ENCODE data around the gene WDR11.
"Not testable (repeated sequence)": the region's sequence is repeated elsewhere in the genome, so short reads cannot be mapped to it uniquely, and the experiment has no call there.

The WDR11 gene

DNA sequence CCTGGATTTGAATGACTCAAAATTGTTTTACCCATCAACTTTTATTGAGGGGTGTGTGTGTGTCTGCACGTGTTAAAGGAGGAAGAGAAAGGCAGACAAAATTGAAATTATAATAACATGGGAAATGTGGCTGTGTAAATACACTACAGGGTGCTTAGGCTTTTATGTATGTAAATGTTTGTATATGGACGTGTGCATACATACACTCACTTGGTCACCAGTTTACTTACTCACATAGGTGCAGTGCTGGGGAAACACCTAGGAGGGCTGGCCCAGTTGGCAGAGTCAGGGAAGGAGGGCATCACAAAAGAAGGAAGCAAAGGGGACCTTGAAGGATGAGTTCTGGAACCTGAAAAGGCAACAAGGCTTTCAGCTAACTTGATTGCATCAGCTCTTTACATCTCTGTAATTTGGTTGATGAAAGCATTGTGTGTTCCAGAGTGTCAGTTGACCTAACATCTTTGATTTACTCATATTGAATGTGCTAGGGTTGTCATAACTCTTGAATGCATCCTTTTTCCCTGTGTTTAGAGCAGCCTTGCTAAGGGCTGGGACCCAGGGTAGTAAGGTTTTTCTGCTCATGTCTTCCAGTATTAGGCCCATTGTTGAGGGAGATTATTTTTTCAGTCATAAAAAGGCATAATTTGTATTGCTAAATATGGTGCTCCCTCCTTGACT, 10.2 kb downstream of the WDR11 start:
- FAIRE-seq: no peak

- FAIRE-seq: peak; percentile 33
Measured at GRCh38 chr10:120873741-120874140, 22.6 kb downstream of the WDR11 start.

DNA sequence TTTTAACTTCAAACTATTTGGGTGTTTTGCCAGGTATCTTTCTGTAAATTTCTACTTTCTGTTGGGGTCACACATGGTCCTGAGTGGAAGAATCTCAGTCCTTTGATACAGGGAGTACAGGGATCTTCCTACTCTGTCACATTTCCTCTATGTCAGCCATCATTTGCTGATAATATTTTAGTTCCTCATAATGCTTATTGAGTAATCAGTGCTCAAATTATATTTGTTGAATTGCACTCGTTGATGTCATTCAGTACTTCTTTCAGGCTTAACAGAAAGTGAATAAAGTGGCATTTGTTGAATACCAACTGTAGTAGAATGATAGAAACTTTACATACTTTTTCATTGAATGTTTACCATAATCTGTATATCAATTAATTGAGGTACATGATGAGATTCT, 31.9 kb downstream of the WDR11 start:
- no peak for FAIRE-seq

DNA sequence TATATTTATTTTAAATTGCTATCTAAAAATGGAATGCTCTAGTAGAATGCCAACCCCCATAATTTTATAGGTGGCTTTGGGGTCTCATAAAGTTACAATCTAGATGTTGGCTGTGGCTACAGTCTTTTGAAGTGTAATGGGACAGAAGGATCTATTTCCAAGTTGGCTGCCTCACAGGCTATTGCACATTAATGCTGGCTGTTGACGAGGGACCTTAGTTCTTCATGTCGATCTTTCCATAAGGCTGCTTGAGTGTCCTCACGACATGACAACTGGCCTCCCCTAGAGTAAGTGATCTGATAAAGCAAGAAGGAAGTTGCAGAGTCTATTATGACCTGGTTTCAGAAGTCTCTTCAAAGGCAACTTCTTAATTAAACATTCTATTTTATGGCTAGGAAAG, 36.3 kb downstream of the WDR11 start:
- FAIRE-seq: no peak

DNA sequence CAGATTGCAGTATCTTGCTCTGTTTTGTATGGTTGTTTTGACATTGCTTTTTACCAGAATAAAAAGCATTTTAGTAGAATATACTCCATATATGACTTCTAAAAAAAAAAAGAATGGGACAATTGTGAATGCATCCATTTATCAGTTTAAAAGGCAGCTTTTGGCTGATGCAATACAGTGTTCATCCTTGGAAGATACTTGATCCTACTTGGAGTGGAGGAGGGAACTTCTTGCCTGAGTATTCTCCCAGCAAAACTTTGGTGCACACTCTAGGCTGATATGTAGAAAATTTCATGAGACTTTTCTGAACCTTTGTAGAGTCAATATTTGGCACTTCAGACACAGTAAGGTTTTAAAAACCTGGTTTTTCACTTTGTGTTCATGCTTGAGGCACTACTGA, 40.2 kb downstream of the WDR11 start:
- FAIRE-seq: no peak

- FAIRE-seq: no peak
Measured at GRCh38 chr10:120894556-120894955, 43.4 kb downstream of the WDR11 start.

GRCh38 chr10:120897343-120897742, 46.2 kb downstream of the WDR11 start:
- FAIRE-seq: no peak

DNA sequence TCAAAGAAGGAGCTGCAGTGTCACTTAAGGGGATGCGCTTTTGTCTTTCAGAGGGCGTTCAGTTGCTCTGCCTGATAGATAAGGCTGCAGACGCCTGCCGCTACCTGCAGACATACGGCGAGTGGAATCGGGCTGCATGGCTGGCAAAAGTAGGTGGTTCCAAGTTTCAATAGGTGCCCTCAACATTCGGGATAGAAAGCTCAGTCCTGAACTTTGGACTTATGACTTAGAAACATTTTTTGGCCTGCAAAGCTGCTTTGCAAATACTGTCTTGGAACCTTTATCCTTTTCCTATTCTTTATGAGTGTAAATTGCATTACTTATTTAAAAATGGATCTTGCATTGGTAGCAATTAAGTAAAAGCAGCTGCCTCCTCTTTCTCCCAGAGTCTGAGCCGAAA, 54.1 kb downstream of the WDR11 start:
- no peak for FAIRE-seq

GRCh38 chr10:120917521-120918250, 66.5 kb downstream of the WDR11 start:
- no peak for FAIRE-seq

DNA sequence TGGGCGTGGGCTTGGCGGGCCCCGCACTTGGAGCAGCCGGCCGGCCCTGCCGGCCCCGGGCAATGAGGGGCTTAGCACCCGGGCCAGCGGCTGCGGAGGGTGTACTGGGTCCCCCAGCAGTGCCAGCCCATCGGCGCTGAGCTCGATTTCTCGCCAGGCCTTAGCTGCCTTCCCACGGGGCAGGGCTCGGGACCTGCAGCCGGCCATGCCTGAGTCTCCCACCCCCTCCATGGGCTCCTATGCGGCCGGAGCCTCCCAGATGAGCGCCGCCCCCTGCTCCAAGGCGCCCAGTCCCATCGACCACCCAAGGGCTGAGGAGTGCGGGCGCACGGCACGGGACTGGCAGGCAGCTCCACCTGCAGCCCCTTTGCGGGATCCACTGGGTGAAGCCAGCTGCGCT, 72.7 kb downstream of the WDR11 start:
- not testable (repeated sequence) for FAIRE-seq

GRCh38 chr10:120926611-120927010, 75.4 kb downstream of the WDR11 start:
- no peak for FAIRE-seq

DNA sequence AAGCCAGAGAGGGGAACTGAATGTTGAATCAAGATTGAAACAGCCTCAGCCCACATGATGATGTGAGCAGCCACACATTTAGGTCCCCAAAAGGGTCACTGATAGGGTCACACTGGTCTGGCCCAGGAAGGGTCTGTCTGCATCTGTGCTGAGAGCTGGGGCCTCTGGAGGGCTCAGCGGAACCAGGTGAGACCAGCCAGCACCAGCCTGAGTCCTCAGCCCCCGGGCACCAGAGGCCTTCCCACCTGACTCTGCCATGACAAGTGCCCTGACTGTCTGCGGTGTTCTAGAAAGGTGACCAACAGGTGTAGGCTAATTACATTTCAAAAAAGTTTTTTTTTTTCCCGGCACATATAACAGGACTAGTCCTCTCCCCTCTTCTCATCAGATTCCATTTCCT, 76.2 kb downstream of the WDR11 start:
- no peak for FAIRE-seq

DNA sequence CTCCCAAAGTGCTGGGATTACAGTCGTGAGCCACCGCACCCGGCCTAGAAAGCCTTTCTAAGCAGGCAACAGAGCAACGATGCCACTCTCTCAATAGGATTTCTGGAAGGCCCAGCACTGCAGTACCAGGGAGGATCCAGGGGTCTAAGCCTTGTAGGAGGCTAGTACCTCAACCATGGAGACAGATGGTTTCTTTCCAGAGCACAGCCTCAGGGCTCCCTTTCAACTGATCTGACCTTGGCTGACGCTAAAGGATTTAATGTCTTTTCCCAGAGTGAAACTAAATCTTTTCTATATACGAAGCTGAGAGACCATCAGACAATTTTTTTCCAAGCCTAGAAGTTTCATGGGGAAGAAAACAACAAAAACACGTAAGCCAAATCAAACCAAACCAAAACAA, 78.0 kb downstream of the WDR11 start:
- no peak for FAIRE-seq

GRCh38 chr10:120931423-120931822, 80.3 kb downstream of the WDR11 start:
- no peak for FAIRE-seq

- FAIRE-seq: no peak
Measured at GRCh38 chr10:120931999-120932398, 80.8 kb downstream of the WDR11 start.

GRCh38 chr10:120938822-120939221, 87.7 kb downstream of the WDR11 start:
- FAIRE-seq: no peak

GRCh38 chr10:120940299-120940900, 89.2 kb downstream of the WDR11 start:
- no peak for FAIRE-seq

DNA sequence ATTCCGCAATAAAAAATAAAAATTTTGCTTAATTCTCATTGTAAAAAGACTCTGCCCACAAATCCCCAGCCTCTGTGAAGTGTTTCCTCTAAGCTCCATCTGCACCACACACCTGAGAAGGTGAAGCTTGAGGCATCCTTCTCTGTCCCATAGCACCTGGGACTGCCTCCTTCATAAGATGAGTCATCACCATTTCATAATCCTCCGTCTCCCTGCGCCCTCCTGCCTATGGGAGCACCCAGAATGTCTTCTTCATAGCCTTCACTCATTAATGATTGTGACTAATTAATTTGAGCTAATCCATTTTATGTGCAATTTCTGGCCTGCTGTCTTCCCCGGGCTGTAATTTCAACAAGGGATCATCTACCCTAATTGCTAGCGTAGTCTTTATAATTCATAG, 90.3 kb downstream of the WDR11 start:
- no peak for FAIRE-seq

DNA sequence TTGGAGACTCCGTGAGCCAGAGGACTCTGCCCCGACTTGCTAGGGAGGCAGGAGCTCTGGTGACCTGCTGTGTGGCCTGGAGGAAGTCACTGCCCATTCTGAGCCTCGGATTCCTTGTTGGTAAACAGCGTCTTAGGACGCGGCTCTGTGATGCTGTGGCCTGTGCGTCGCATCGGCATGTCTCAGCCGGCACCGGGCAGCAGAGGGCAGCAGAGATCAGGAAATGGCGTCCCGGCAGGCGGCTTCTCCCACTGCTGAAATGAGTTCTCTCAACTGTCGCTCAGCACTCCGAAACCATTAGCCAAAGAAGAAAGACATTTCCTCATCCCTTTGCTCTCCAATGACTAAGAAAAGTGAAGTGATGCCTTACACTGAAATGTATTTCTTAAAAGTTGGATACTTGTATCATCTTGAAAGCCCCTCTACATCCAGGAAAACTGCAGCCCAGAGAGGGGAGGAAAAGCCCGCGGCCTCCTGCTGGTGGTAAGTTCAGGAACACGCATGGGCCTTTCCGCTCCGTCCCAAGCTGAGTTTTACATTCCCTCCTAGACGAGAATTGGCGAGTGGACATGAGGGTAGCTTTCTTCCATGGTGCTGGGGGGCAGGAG, 91.7 kb downstream of the WDR11 start:
- FAIRE-seq: no peak

DNA sequence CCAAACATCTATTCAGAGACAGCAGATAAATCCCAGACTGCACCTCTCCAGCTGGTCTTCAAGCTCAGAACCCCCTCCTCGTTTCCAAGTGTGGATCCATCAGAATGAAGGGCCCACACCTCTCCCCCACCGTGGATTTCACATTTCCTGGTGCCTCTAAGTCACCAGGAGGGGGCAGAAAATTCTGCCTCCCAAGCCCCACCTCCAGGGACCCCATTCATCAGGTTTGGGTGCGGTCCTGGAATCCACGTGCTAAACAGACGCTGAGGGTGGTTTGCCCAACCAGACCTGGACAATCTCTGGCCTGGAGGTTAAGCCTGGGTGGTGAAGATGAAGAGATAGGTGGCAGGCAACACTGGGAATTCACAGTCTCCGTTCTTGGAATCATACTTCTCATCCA, 92.4 kb downstream of the WDR11 start:
- FAIRE-seq: no peak

DNA sequence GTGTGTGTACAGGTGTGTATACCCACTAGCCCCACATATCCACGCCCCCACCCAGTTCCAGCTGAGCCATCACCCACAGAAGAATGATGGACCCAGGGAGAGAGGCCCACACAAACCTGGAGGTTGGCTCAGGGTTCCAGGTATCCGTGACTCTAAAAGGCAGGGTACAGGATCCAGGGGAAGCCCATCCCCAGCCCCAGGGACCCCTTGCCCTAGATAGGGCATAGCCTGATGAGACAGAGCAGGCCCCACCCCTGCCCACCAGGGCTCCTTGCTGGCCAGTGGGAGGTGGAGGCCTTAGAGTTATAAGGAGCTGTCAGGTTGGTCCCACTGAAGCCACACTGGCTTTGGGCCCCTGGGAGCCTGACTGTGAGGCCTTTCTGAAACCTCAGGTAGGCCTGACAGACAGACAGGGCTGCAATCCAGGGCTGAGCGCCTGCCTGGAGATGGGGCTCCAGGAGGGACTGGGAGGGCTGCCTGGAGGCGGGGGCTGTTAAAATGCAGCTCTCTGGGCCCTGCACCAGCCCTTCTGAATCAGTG, 93.5 kb downstream of the WDR11 start:
- FAIRE-seq: no peak

DNA sequence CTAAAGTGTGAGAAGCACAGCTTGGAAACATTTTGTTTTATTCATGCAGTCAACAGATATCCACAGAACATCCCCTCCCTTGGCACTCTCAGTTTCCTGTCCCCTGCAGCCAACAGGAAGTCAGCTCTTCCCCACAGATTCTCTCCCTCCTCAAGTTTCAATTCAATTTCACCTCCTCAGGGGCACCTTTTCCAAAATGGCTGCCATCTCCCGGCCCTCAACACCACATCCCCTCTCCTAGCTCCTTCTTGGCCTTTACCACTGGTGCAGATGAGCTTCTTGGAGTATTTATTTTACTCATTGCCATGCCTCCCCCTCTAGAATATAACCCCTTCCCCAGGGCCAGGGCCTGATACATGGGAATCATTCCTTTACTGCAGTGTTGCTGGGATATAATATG, 94.0 kb downstream of the WDR11 start:
- no peak for FAIRE-seq

GRCh38 chr10:120945801-120946302, 94.7 kb downstream of the WDR11 start:
- FAIRE-seq: no peak

All from colon (tissue), 2 donors.